ENCODE measurements around the gene VPS39. TPM values are rescaled to one million over a fixed set of nuclear protein-coding genes. Genes with fewer than 3 reads are reported as not detected.

Gene VPS39
- total and polyA plus RNA-seq, 2 of the 8 experiments (the other 6 are each of a cell fraction or from before 2014, with no cell fraction given), result 34.4 to 36.6 TPM

DNA sequence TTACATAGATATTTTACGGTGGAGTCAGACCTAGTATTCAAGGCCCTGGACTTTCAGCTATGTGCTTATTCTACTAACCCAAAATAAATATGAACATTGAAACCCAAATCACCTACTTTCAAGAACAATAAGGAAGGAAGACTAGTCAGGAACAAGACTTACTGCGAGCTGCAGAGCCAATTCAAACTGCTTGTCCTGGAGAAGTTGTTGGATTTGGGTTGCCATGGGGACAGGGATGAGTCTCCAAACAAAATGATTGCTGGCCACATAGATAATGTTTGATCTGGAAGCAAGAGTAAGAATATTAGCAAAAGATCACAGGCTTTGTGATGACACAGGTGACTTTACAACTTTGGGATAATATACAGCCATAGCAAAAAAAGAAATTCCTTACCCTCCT lies 30.0 kb downstream of the VPS39 start:
- CTCF ChIA-PET (ENCODE audit: partially characterized antibody), result interaction anchor here (1.0 to 1.1 kb wide), 3 partner anchors 11 to 207 kb away, joined by 3 to 4 read pairs (median 3); no protein-coding TSS in a partner anchor
- no peak for FAIRE-seq
- no peak for TF ChIP-seq NANOG (IDR thresholded peaks at IDR 0.05; ENCODE audit: insufficient read depth, low read depth, low read length, poor library complexity, severe bottlenecking)
- TF ChIP-seq TCF12 (IDR thresholded peaks at IDR 0.05; ENCODE audit: low read depth, low read length), result no peak
- TF ChIP-seq NRF1 (IDR thresholded peaks at IDR 0.05; ENCODE audit: low read depth, low read length), result no peak
- no peak for TF ChIP-seq SIN3A (conservative IDR thresholded peaks at IDR 0.05 in 1 of 2, IDR thresholded peaks at IDR 0.05 in 1 of 2; ENCODE audit: low read depth in 1 of 2, low read length in 2 of 2)
- no peak for TF ChIP-seq CEBPB (IDR thresholded peaks at IDR 0.05; ENCODE audit: low read depth, low read length)

More for the DNA sequence above, 30.0 kb downstream of the VPS39 start:
- no peak overlapping the region for H3K27ac ChIP-seq (ENCODE audit: low read depth, low read length)
- H2BK5ac ChIP-seq (ENCODE audit: low read depth, low read length), result no peak overlapping the region
- no peaks in the 10 kb centered on the region for H3K9me3 ChIP-seq (ENCODE audit: insufficient read depth in 2 of 2, low read depth in 1 of 2, low read length in 1 of 2)
- H3K4me2 ChIP-seq (ENCODE audit: insufficient read depth in 1 of 2, low read depth in 2 of 2, low read length in 2 of 2), result no peak overlapping the region
- 93% methylated on average over 2 of the region's 2 CpGs; no CpG with 5 or more reads in 1 of the 2 experiments for WGBS, 2 experiments (ENCODE audit: extremely low coverage in 1 of 2, insufficient coverage in 1 of 2, insufficient read length in 1 of 2, insufficient replicate concordance in 2 of 2, low coverage in 1 of 2, low lambda C conversion rate in 2 of 2, missing lambda C conversion rate in 1 of 2)
- no peak overlapping the region for H3K14ac ChIP-seq (ENCODE audit: insufficient read length)
- H4K5ac ChIP-seq (ENCODE audit: insufficient read length, low read depth, low read length), result no peak overlapping the region
- H3K23ac ChIP-seq (ENCODE audit: insufficient read length), result no peak overlapping the region
- H2AFZ ChIP-seq (ENCODE audit: low read length), result no peak overlapping the region
- H3K79me2 ChIP-seq (ENCODE audit: control insufficient read depth in 1 of 2, insufficient read depth in 2 of 2, low read length in 2 of 2), result no peaks in the 10 kb centered on the region
- DNase-seq (ENCODE audit: low read depth in 1 of 2, low spot score in 2 of 2), result no peak
- no peak overlapping the region for H3K4ac ChIP-seq (replicated peaks; ENCODE audit: insufficient read length, low read depth, low read length)
- H4K20me1 ChIP-seq (replicated peaks in 1 of 2; ENCODE audit: control insufficient read depth in 1 of 2, insufficient read depth in 2 of 2, low read length in 2 of 2), result no peaks in the 10 kb centered on the region
- H3K56ac ChIP-seq (replicated peaks; ENCODE audit: insufficient read length, low read depth, low read length), result no peak overlapping the region
- POLR2A ChIA-PET (ENCODE audit: partially characterized antibody), result no interaction called here
- H2BK15ac ChIP-seq (ENCODE audit: low read length), result no peak overlapping the region
- no peak overlapping the region for H2BK20ac ChIP-seq (ENCODE audit: low read length)
- H3K9ac ChIP-seq (replicated peaks in 1 of 4; ENCODE audit: extremely low read depth in 1 of 4, low read depth in 3 of 4, low read length in 3 of 4), result no peak overlapping the region
- H3K27me3 ChIP-seq (replicated peaks in 1 of 4; ENCODE audit: control insufficient read depth in 3 of 4, extremely low read depth in 1 of 4, insufficient read depth in 3 of 4, low read length in 3 of 4), result no peaks in the 10 kb centered on the region
- no peak overlapping the region for H3K18ac ChIP-seq (ENCODE audit: extremely low read depth, low read length)
- H3K4me1 ChIP-seq (replicated peaks in 1 of 4; ENCODE audit: control insufficient read depth in 3 of 4, insufficient read depth in 4 of 4, low read length in 3 of 4), result peaks cover 0 to 4% (median 0%) of the 10 kb centered on the region in 4 experiments; a peak in 1 of 7 replicates
- H3K4me3 ChIP-seq (ENCODE audit: extremely low read depth in 1 of 4, insufficient read depth in 2 of 4, low read depth in 3 of 4, low read length in 4 of 4), result no peak overlapping the region
- no peaks in the 10 kb centered on the region for H3K23me2 ChIP-seq (ENCODE audit: low read depth, low read length)
- H4K8ac ChIP-seq (ENCODE audit: extremely low read depth, insufficient read depth, low read length), result no peak overlapping the region
- H2AK5ac ChIP-seq (ENCODE audit: low read depth, low read length), result no peak overlapping the region
- H2BK12ac ChIP-seq (ENCODE audit: low read depth, low read length), result no peak overlapping the region
- peaks cover 0 to 37% (median 10%) of the 10 kb centered on the region in 4 experiments; a peak in 5 of 8 replicates for H3K36me3 ChIP-seq (ENCODE audit: control insufficient read depth in 2 of 4, insufficient read depth in 4 of 4, low read length in 3 of 4)
- H2BK120ac ChIP-seq (replicated peaks; ENCODE audit: low read depth, low read length), result no peak overlapping the region
- H3K79me1 ChIP-seq (ENCODE audit: low read depth, low read length), result no peaks in the 10 kb centered on the region; the same call in 1 of the 2 replicates
- no peak overlapping the region for H4K91ac ChIP-seq (replicated peaks; ENCODE audit: insufficient read length, low read length)
